ENCODE results near the gene FAM20A.
"Not testable (repeated sequence)": the region's sequence is repeated elsewhere in the genome, so short reads cannot be mapped to it uniquely, and the experiment has no call there.

Gene FAM20A

GRCh38 chr17:68518063-68518815 is 82.9 kb downstream of the FAM20A start:
- DNase-seq = no peak

GRCh38 chr17:68517605-68518004 is 83.6 kb downstream of the FAM20A start:
- DNase-seq = not testable (repeated sequence)

GRCh38 chr17:68516732-68517131 is 84.4 kb downstream of the FAM20A start:
- no peak for DNase-seq

GRCh38 chr17:68514831-68515635 is 86.1 kb downstream of the FAM20A start:
- DNase-seq = no peak

- DNase-seq = no peak
These were observed 87.2 kb downstream of the FAM20A start for GRCh38 chr17:68513932-68514331.

GRCh38 chr17:68512960-68513474 is 88.2 kb downstream of the FAM20A start:
- DNase-seq = no peak

- peak; percentile 83 for DNase-seq
These were observed 88.8 kb downstream of the FAM20A start, which contains the start of gene PRKAR1A for GRCh38 chr17:68512247-68512959. Gene PRKAR1A (plus strand): TSS chr17:68512430. CDS start chr17:68515400, 2,970 bp downstream.

GRCh38 chr17:68511671-68512246 is 89.4 kb downstream of the FAM20A start:
- peak; percentile 59 for DNase-seq

- no peak for DNase-seq
These were observed 89.9 kb downstream of the FAM20A start for GRCh38 chr17:68511254-68511670.

GRCh38 chr17:68509141-68510057 is 91.8 kb downstream of the FAM20A start:
- DNase-seq = no peak

GRCh38 chr17:68507576-68507975 is 93.6 kb downstream of the FAM20A start:
- DNase-seq = no peak

- DNase-seq = no peak
These were observed 95.2 kb downstream of the FAM20A start for GRCh38 chr17:68505951-68506350.

GRCh38 chr17:68501074-68501473 is 100.1 kb downstream of the FAM20A start:
- no peak for DNase-seq

GRCh38 chr17:68499587-68499986 is 101.6 kb downstream of the FAM20A start:
- no peak for DNase-seq

GRCh38 chr17:68498479-68499326 is 102.5 kb downstream of the FAM20A start:
- DNase-seq = no peak

GRCh38 chr17:68497885-68498319 is 103.3 kb downstream of the FAM20A start:
- DNase-seq = no peak

GRCh38 chr17:68495081-68495480 is 106.1 kb downstream of the FAM20A start:
- no peak for DNase-seq

- not testable (repeated sequence) for DNase-seq
These were observed 108.6 kb downstream of the FAM20A start for GRCh38 chr17:68492394-68493054.

- DNase-seq = no peak
These were observed 109.6 kb downstream of the FAM20A start for GRCh38 chr17:68491381-68492231.
